Activated CD4-positive, CD25-positive, alpha-beta regulatory T cell (primary cell): ENCODE data around the gene GMIP.
"Not testable (repeated sequence)": the region's sequence is repeated elsewhere in the genome, so short reads cannot be mapped to it uniquely, and the experiment has no call there.

ENCODE experiments used
- DNase-seq, 4 experiments: peaks; one replicate each; lab custom pipeline; 2025; lab: John Stamatoyannopoulos, UW

Gene GMIP

DNA sequence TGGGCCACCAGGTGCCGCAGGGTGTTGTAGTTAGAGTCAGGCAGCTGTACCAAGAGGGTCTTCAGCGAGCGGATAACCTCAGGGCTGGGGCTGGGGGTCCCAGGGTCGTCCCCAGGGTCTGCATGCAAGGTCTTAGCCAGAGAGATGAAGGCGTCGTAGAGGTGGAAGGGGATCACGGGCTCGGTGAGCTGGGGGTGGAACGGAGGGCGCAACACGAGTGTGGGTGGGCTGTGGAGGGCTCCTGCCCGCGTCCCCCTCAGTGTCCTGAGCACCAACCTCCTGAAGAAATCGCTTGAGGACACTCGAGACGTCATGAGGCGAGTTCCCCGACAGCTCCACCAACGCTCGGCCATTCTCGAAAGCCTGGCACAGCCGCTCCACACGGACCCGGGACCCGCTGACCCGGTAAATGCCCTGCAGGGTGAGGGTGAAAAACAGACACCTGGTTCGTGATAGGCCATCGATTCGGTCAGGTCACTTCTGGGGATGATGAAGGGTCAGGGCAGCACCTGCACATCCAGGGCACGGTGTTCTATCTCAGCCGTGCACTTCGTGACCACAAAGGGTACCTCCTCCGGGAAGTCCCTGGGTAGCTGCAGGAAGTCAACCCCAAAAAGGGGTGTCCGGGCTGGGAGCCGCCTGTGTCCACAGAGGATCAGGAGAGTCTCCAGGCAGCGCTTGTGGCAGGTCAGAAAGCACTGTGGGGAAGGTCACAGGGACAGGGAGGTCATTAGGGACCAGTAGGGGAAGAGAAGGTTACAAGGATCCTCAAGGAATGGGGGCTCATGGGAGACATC lies 8.7 kb downstream of the GMIP start:
- no peak for DNase-seq

DNA sequence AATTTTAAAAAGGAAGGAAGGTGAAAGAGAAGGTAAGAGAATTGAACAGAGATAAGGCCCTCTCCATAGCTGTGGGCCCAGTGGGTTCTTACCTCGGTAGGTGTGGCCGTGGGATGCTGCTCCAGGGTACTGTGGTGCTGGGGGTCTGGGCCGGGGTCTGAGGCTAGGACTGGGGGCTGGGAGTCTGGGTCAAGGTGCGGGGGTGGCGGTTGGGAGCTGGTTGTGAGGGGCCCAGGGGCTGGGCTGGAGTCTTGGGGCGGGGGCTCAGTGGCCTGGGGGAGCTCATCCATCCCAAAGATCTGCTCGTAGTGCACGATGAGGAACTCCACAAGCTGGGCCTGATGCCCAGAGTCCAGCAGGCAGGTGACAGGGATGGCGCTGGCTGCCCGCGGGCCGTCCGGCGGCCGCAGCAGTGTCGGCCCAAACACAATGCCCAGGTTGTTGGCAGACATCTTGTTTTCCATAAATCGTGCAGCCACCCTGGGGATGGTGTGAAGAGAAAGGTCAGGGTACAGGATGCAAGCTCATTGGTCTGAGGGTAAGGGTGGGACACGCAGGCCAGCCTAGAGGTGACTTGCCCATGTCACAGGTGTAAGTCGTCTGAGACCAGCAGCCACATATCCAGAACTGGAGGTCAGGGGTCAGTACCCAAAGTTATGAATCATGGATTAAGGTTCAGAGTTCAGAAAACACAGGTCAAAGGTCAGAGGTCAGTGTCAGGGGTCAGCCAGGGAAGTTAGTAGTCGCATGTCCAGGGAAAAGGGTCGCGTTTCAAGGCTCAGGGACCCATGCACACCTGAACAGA lies 9.5 kb downstream of the GMIP start:
- no peak for DNase-seq

- no peak for DNase-seq
These were observed 10.8 kb downstream of the GMIP start for GRCh38 chr19:19632661-19633060.

GRCh38 chr19:19631346-19631745 lies 12.1 kb downstream of the GMIP start:
- no peak for DNase-seq

DNA sequence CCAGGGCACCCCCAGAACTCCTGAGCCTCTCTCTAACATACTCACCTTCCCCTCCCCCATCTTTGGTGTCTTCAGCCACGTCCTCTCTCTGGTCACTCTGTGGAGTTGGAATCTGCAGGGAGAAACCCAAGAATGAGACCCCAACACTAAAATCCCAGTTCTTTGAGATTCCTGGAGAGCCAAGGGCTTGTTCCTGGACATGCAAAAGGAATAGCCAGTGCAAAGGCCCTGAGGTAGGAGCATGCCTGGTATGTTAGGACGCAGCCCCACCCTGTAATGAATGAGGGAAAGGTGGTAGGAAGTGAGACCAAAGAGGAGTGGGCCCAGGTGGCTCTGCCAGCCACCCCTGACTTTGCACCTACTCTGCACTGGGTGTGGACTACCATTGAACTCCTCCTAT lies 13.0 kb downstream of the GMIP start:
- no peak for DNase-seq

DNA sequence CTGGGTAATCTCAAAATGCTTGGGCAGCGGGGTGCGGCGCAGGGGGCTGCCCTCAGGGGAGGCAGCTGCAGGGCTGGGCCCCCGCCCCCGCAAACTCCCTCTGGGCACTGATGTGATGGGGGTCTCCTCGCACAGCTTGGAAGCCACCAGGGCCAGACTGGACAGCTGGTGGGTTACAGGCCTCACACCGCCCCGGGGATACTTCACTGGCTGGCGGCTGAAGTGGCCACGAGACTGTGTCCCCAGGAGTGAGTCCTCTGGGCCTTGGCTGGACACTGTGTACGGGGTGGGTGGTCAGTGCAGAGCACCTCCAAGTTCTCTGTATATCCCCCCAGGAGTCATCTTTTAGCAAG lies 13.4 kb downstream of the GMIP start:
- DNase-seq: no peak

DNA sequence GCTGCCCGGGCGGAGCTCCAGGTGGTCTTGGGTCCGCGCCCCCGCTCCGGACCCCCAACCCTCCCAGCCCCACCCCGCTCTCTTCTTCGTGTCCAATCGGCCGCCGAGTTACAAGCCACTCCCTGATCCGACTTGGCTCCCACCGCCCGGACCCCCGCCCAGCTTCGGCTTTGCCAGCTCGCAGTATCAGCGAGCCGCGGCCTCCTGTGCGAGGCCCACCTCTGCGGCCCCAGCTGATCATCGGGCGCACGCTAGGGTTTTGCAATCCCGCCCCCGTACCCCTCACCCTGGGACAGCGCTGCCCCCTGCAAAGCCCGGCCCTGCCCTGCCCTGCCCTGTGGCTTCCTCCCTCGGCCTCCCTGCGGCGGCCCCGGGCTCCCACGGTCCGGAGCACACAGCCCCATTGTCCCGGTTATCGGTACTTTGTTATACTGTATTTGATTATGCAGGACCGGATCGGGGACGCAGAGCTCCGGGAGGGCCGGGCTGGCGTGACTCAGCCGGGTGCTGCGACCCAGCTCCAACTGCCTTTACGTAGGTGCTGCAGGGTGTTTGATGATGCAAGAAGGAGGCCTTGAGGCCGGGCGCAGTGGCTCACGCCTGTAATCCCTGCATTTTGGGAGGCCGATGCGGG lies 14.8 kb downstream of the GMIP start:
- DNase-seq: peak in 2 of 4 experiments; percentile 13 to 26

GRCh38 chr19:19627621-19628500 lies 15.6 kb downstream of the GMIP start, which contains the start of gene LPAR2:
Gene LPAR2, minus strand, starts transcription at chr19:19628220. Its CDS starts 945 bp downstream, at chr19:19627275.
- peak; percentile 42 to 82 (median 66) for DNase-seq

- DNase-seq: no peak
These were observed 16.7 kb downstream of the GMIP start for GRCh38 chr19:19626516-19627472.

- DNase-seq: no peak
These were observed 19.4 kb downstream of the GMIP start for GRCh38 chr19:19624032-19624570.

DNA sequence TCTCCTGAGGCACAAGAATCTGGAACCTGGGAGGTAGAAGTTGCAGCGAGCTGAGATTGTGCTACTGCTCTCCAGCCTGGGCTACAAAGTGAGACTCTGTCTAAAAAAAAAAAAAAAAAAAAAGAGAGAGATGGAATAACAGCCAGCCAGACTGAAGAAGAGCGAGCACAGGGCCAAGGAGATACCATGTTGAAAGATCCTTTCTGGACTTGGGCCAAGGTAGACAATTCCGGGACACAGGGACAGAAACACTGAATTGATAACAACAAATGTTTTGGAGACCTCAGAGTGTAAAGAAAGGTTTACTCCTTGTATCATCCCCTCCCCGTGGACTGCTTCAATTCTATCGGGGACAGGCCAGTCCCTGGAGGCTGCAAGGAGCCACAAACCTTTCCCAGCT lies 20.1 kb downstream of the GMIP start:
- no peak for DNase-seq

DNA sequence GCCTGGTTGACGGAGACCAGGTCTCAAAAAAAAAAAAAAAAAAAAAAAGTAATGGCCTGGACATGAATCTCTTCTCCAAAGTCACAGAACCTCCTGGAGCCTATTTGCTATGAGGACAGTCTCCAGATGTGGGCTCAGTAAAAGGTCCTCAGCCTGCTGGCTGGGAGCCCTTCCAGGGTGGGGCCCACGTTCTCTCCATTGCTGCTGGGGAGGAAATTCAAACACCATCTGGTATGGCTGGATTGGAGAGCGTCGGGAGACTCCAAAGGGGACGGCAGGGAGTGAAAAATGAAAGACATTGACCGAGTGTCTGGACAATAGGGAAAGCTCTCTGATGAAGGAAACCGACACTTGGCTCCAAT lies 23.6 kb downstream of the GMIP start:
- DNase-seq: no peak

DNA sequence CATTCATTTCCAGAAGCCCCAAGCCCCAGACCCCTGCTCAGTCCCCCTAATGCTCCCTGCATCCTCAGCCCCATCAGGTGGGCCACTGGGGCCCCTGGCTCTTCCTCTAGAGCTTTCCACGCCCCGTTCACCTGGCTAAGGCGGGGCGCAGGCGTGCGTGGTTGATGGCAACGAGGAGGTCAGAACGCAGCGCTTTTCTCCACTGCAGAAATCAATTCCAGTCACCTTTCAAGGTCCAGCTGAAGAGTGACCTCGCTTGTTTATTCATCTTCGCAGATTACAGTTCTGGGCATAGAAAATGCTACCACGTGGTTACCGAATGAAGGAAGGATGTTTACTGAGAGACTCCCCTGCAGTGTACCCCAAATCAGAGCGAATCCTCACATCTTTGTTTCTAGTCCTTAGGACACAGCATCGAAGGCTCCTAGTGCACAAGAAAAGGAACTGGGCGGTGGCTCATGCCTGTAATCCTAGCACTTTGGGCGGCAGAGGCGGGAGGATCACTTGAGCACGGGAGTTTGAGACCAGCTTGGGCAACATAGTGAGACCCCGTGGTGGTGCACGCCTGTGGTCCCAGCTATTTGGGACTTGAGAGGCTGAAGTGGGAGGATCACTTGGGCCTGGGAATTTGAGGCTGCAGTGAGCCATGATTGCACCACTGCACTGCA lies 24.1 kb downstream of the GMIP start:
- no peak for DNase-seq

GRCh38 chr19:19618219-19619051 lies 25.0 kb downstream of the GMIP start, which contains the start of gene PBX4:
Gene PBX4, minus strand, starts transcription at chr19:19618687. Its CDS starts 58 bp downstream, at chr19:19618629.
- peak; percentile 95 to 99 (median 97) for DNase-seq

GRCh38 chr19:19615086-19615485 lies 28.4 kb downstream of the GMIP start:
- no peak for DNase-seq

DNA sequence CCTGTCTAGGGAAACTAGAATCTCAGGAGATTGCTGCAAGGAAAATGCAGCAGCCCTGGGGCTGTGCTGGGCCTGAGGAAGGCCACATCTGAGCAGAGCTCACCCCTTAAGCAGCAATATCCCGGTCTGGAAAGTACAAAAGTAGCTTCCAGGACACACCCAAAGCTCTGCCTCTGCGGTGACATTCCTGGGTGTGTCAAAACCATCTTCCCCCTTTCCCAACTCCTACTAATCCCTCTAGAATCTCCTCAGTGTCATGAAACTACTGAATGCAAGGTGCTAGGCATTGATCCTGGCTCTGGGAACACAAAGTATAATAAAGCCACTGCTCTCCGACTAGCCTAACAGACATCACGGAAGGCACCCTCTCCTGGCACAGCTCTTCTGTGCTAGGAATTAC lies 30.0 kb downstream of the GMIP start:
- DNase-seq: no peak

- DNase-seq: no peak
These were observed 32.9 kb downstream of the GMIP start for GRCh38 chr19:19610376-19611202.

DNA sequence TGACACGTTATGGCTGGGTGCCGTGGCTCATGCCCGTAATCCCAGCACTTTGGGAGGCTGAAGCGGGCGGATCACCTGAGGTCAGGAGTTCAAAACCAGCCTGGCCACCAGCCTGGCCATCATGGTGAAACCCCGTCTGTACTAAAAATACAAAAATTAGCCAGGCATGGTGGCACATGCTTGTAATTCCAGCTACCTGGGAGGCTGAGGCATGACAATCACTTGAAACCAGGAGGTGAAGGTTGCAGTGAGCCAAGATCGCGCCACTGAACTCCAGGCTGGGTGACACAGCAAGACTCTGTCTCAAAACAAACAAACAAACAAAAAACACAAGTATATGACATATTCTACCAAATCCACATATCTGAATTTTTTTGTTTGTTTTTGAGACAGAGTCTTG lies 36.8 kb downstream of the GMIP start:
- DNase-seq: not testable (repeated sequence)
